Mesenchymal stem cell (in vitro differentiated cells and primary cell): Measurements from ENCODE around the gene PCYT2.
A peak's percentile ranks its signal among the peaks of the same experiment; 100 is the strongest.

Source experiments
- DNase-seq: peaks from one replicate; pipeline ENCODE4 v3.0.0-alpha.2; 2013
- H2AFZ ChIP-seq: one replicate; pipeline ENCODE4 v1.6.1; 2013; ENCODE audit warnings: low read depth, mild to moderate bottlenecking, control low read depth, inconsistent platforms, low read length, moderate library complexity
- H2AK5ac ChIP-seq: 2 replicates; pipeline ENCODE4 v1.6.1; 2013; ENCODE audit warnings: low read length, moderate library complexity, mild to moderate bottlenecking, inconsistent platforms; ENCODE audit not compliant: severe bottlenecking
- H2BK120ac ChIP-seq: one replicate; pipeline ENCODE4 v1.6.1; 2013; ENCODE audit warnings: low read depth, mild to moderate bottlenecking, inconsistent platforms, low read length, moderate library complexity
- H2BK12ac ChIP-seq, 2 experiments: one replicate each; pipeline ENCODE4 v1.6.1; 2013; ENCODE audit warnings: inconsistent platforms in 2 of 2, low read length in 2 of 2, mild to moderate bottlenecking in 2 of 2, moderate library complexity in 2 of 2, control low read depth in 1 of 2
- H2BK15ac ChIP-seq: one replicate; pipeline ENCODE4 v1.6.1; 2013; ENCODE audit warnings: mild to moderate bottlenecking, low read depth, inconsistent platforms; ENCODE audit not compliant: poor library complexity, severe bottlenecking
- H2BK5ac ChIP-seq: 2 replicates; pipeline ENCODE4 v1.6.1; 2013; ENCODE audit warnings: low read depth, mild to moderate bottlenecking, low read length, control low read depth, inconsistent platforms; ENCODE audit not compliant: poor library complexity, severe bottlenecking
- H3K14ac ChIP-seq, 2 experiments: one replicate each; pipeline ENCODE4 v1.6.1; 2013; ENCODE audit warnings: inconsistent platforms in 2 of 2, low read length in 2 of 2, control low read depth in 1 of 2, mild to moderate bottlenecking in 1 of 2, moderate library complexity in 1 of 2
- H3K18ac ChIP-seq, 2 experiments: one replicate each; pipeline ENCODE4 v1.6.1; 2013; ENCODE audit warnings: inconsistent platforms in 2 of 2, low read length in 2 of 2, control low read depth in 1 of 2, low read depth in 1 of 2, mild to moderate bottlenecking in 1 of 2
- H3K23ac ChIP-seq, 2 experiments: one replicate each; pipeline ENCODE4 v1.6.1; 2013; ENCODE audit warnings: inconsistent platforms in 2 of 2, low read length in 2 of 2, mild to moderate bottlenecking in 2 of 2, moderate library complexity in 2 of 2, control low read depth in 1 of 2
- H3K27ac ChIP-seq: 2 replicates; pipeline ENCODE4 v1.5.1; 2013; ENCODE audit warnings: mild to moderate bottlenecking, moderate library complexity, low read length, control low read depth, inconsistent platforms; ENCODE audit not compliant: poor library complexity, severe bottlenecking
- H3K27me3 ChIP-seq, 2 experiments: 2 replicates each; pipeline versions ENCODE4 v1.6.1 to v1.7.0; 2013; ENCODE audit warnings: low read length in 2 of 2, mild to moderate bottlenecking in 2 of 2, moderate library complexity in 2 of 2, control low read depth in 1 of 2, inconsistent platforms in 1 of 2; ENCODE audit not compliant: control insufficient read depth in 1 of 2, insufficient read depth in 1 of 2
- H3K36me3 ChIP-seq, 2 experiments: 2 replicates each; pipeline versions ENCODE4 v1.6.1 to v1.7.0; 2013; ENCODE audit warnings: low read length in 2 of 2, control low read depth in 1 of 2, inconsistent platforms in 1 of 2, low read depth in 1 of 2, mild to moderate bottlenecking in 1 of 2; ENCODE audit not compliant: insufficient read depth in 2 of 2, control insufficient read depth in 1 of 2
- H3K4ac ChIP-seq, 2 experiments: one replicate each; pipeline ENCODE4 v1.6.1; 2013; ENCODE audit warnings: inconsistent platforms in 2 of 2, low read length in 2 of 2, mild to moderate bottlenecking in 2 of 2, moderate library complexity in 2 of 2, control low read depth in 1 of 2, low read depth in 1 of 2
- H3K4me1 ChIP-seq: 2 replicates; pipeline ENCODE4 v1.6.1; 2013; ENCODE audit warnings: low read depth, low read length, control low read depth; ENCODE audit not compliant: control insufficient read depth, insufficient read depth
- H3K4me2 ChIP-seq: 2 replicates; pipeline ENCODE4 v1.6.1; 2013; ENCODE audit warnings: low read length, mild to moderate bottlenecking, inconsistent platforms; ENCODE audit not compliant: poor library complexity, severe bottlenecking
- H3K4me3 ChIP-seq, 2 experiments: 2 replicates each; pipeline versions ENCODE4 v1.5.1 to v1.7.0; 2013; ENCODE audit warnings: low read length in 2 of 2, mild to moderate bottlenecking in 2 of 2, control low read depth in 1 of 2, low read depth in 1 of 2; ENCODE audit not compliant: insufficient read depth in 1 of 2
- H3K79me1 ChIP-seq: replicated peaks from 2 replicates; pipeline ENCODE4 v1.6.1; 2013; ENCODE audit warnings: mild to moderate bottlenecking, control low read depth, low read length, inconsistent platforms; ENCODE audit not compliant: poor library complexity, severe bottlenecking
- H3K9ac ChIP-seq: 2 replicates; pipeline ENCODE4 v1.7.0; 2013; ENCODE audit warnings: mild to moderate bottlenecking, low read length, moderate library complexity
- H3K9me3 ChIP-seq: 2 replicates; pipeline ENCODE4 v1.7.0; 2013; ENCODE audit warnings: mild to moderate bottlenecking, low read length; ENCODE audit not compliant: control insufficient read depth
- H4K8ac ChIP-seq: one replicate; pipeline ENCODE4 v1.6.1; 2013; ENCODE audit warnings: inconsistent platforms, mild to moderate bottlenecking, low read length, moderate library complexity
- H4K91ac ChIP-seq: one replicate; pipeline ENCODE4 v1.6.1; 2013; ENCODE audit warnings: mild to moderate bottlenecking, low read length, inconsistent platforms
- WGBS: methylation state at CpG from one replicate; pipeline ENCODE4 v1.1.7; 2013; ENCODE audit warnings: mixed read lengths; 5-methylcytosine and 5-hydroxymethylcytosine counted together

Gene PCYT2

GRCh38 chr17:81888988-81889595 lies 22.1 kb downstream of the PCYT2 start:
- H3K79me1 ChIP-seq: peaks cover 28% of the 10 kb centered on the region
- no peak overlapping the region for H2BK15ac ChIP-seq
- H3K4me2 ChIP-seq: no peak overlapping the region
- H4K91ac ChIP-seq: no peak overlapping the region
- no peak for DNase-seq
- H3K9me3 ChIP-seq: no peaks in the 10 kb centered on the region
- H2BK12ac ChIP-seq: no peak overlapping the region
- H3K4ac ChIP-seq: no peak overlapping the region
- peaks cover 60 to 61% of the 10 kb centered on the region in 2 experiments for H3K36me3 ChIP-seq
- no peak overlapping the region for H2BK5ac ChIP-seq
- no peak overlapping the region for H3K14ac ChIP-seq
- no peak overlapping the region for H2AFZ ChIP-seq
- H3K23ac ChIP-seq: peak overlapping the region in 1 of 2 experiments; percentile 53
- peaks cover 43% of the 10 kb centered on the region for H3K4me1 ChIP-seq
- no peaks in the 10 kb centered on the region for H3K27me3 ChIP-seq
- H3K4me3 ChIP-seq: no peak overlapping the region
- no peak overlapping the region for H2AK5ac ChIP-seq
- no peak overlapping the region for H3K9ac ChIP-seq
- no peak overlapping the region for H2BK120ac ChIP-seq
- no peak overlapping the region for H3K27ac ChIP-seq
- H4K8ac ChIP-seq: no peak overlapping the region
- WGBS: 95% methylated on average over 16 of the region's 16 CpGs
- H3K18ac ChIP-seq: no peak overlapping the region

GRCh38 chr17:81888105-81888987 lies 22.9 kb downstream of the PCYT2 start:
- Histone ChIP-seq H3K4ac (no peak overlapping the region), H3K27me3 (no peaks in the 10 kb centered on the region), H3K23ac (peak overlapping the region in 1 of 2 experiments; percentile 53), H3K27ac (no peak overlapping the region), H4K8ac (no peak overlapping the region), H3K4me2 (no peak overlapping the region), H2BK15ac (no peak overlapping the region), H3K4me1 (peaks cover 39% of the 10 kb centered on the region), H2AFZ (no peak overlapping the region), H2AK5ac (no peak overlapping the region), H3K4me3 (no peak overlapping the region), H3K9ac (no peak overlapping the region), H3K36me3 (peaks cover 62 to 69% of the 10 kb centered on the region in 2 experiments), H4K91ac (no peak overlapping the region), H3K18ac (no peak overlapping the region), H2BK5ac (no peak overlapping the region), H2BK120ac (no peak overlapping the region), H3K79me1 (peaks cover 28% of the 10 kb centered on the region), H2BK12ac (no peak overlapping the region), H3K14ac (no peak overlapping the region), H3K9me3 (no peaks in the 10 kb centered on the region)
- WGBS: 96% methylated on average over 43 of the region's 44 CpGs
- no peak for DNase-seq

GRCh38 chr17:81885869-81886548 lies 25.2 kb downstream of the PCYT2 start:
- H3K18ac ChIP-seq: no peak overlapping the region
- no peak overlapping the region for H2BK120ac ChIP-seq
- 92% methylated on average over 11 of the region's 11 CpGs for WGBS

GRCh38 chr17:81885454-81885853 lies 25.7 kb downstream of the PCYT2 start:
- H3K36me3 ChIP-seq: peaks cover 74 to 75% of the 10 kb centered on the region in 2 experiments
- H2BK120ac ChIP-seq: no peak overlapping the region
- no peak for DNase-seq
- H2AFZ ChIP-seq: no peak overlapping the region
- no peak overlapping the region for H2BK15ac ChIP-seq
- no peak overlapping the region for H4K8ac ChIP-seq
- no peak overlapping the region for H2BK12ac ChIP-seq
- H3K79me1 ChIP-seq: peaks cover 27% of the 10 kb centered on the region
- no peak overlapping the region for H4K91ac ChIP-seq
- H3K4me1 ChIP-seq: peaks cover 31% of the 10 kb centered on the region
- no peak overlapping the region for H3K18ac ChIP-seq
- H3K27ac ChIP-seq: peak overlapping the region; percentile 82
- H3K9ac ChIP-seq: no peak overlapping the region
- H2AK5ac ChIP-seq: peak overlapping the region; percentile 45
- H3K23ac ChIP-seq: no peak overlapping the region
- H3K14ac ChIP-seq: no peak overlapping the region
- H3K4me3 ChIP-seq: no peak overlapping the region
- H2BK5ac ChIP-seq: no peak overlapping the region
- no peak overlapping the region for H3K4ac ChIP-seq
- no peaks in the 10 kb centered on the region for H3K27me3 ChIP-seq
- H3K9me3 ChIP-seq: no peaks in the 10 kb centered on the region
- no peak overlapping the region for H3K4me2 ChIP-seq
- 93% methylated on average over 10 of the region's 10 CpGs for WGBS

More at GRCh38 chr17:81885869-81886548, 25.2 kb downstream of the PCYT2 start:
- Histone ChIP-seq H3K27ac (peak overlapping the region; percentile 82), H4K8ac (no peak overlapping the region), H3K4ac (no peak overlapping the region), H3K4me1 (peaks cover 34% of the 10 kb centered on the region), H2BK15ac (no peak overlapping the region), H3K36me3 (peaks cover 75 to 79% of the 10 kb centered on the region in 2 experiments), H2AK5ac (peak overlapping the region; percentile 45), H2BK5ac (no peak overlapping the region), H2AFZ (no peak overlapping the region), H3K23ac (no peak overlapping the region), H2BK12ac (no peak overlapping the region), H3K79me1 (peaks cover 26% of the 10 kb centered on the region), H3K9ac (no peak overlapping the region), H3K4me2 (no peak overlapping the region), H3K9me3 (no peaks in the 10 kb centered on the region), H4K91ac (no peak overlapping the region), H3K27me3 (no peaks in the 10 kb centered on the region), H3K14ac (no peak overlapping the region), H3K4me3 (no peak overlapping the region)
- DNase-seq: no peak
